Measurements from ENCODE around the gene CAT.
A peak's percentile ranks its signal among the peaks of the same experiment; 100 is the strongest.

CAT gene

DNA sequence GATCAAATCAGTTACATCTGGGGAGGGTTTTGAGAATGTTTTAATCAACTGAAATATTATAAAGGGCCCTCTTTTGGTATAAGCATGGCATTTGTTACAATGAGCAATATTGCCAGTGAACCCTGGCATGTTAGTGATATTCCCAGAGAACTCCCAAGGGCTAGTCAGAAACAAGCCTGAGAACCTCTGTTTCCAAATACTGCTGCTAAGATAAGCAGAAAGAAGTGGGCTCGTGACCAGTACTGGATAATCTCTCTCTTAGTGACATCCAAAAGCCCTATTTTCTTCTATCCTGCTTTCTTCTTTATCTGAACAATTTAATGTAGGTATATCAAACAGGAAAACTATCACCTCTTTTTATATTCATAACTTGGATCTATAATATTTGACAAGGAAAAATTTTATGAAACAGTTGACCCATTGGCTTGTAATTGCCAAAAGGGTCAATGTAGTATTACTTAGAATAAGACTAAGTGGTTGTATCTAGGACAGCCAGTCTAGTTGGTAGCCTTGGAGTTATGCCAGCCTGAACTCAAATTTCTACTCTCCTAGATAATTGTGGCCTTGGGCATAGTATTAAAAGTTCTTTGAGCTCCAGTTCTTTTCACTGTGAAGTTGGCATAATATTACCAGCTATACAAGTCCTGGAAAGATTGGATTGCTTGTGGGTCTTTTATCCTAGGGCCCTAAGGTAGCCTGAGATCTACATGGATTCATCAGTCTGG is 15.7 kb downstream of the CAT start:
- Histone ChIP-seq H3K4me1 (ENCODE audit: control insufficient read depth in 5 of 5, insufficient read depth in 5 of 5, low read length in 5 of 5) (peaks cover 0 to 38% (median 21%) of the 10 kb centered on the region in 5 donors), H3K9ac (ENCODE audit: low read length in 5 of 5) (peak overlapping the region in 2 of 5 donors; percentile 27 to 48), H3K27me3 (ENCODE audit: control insufficient read depth in 5 of 5, insufficient read depth in 4 of 5, low read length in 5 of 5) (no peaks in the 10 kb centered on the region), H3K9me3 (ENCODE audit: control insufficient read depth in 5 of 5, low read length in 5 of 5) (no peaks in the 10 kb centered on the region), H3K4me3 (ENCODE audit: low read depth in 1 of 5, low read length in 5 of 5) (no peak overlapping the region), H3K27ac (ENCODE audit: low read depth, low read length) (peak overlapping the region; percentile 71), H3K36me3 (ENCODE audit: control insufficient read depth in 5 of 5, insufficient read depth in 5 of 5, low read length in 5 of 5) (peaks cover 69 to 98% (median 91%) of the 10 kb centered on the region in 5 donors)

DNA sequence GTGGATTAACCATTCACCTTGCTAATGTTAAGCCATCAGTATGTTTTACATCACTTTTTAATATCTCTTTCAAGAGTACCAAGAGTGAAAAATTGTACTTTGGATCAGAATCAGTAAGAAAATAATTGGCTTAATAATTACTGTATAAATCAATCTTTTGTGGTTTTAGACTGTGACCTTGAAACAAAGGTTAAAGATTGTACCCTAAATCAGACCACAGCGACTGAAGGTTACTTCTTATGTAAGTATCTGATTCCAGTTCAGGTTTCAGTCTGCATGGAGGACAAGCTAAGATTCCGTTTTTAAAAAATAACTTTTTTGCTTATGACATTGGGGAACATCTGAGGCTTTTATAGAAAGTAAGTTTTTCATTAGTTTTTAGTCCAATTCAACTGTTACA is 18.9 kb downstream of the CAT start:
- no peak overlapping the region for H3K9ac ChIP-seq (ENCODE audit: low read length in 5 of 5)
- H3K36me3 ChIP-seq (ENCODE audit: control insufficient read depth in 5 of 5, insufficient read depth in 5 of 5, low read length in 5 of 5): peaks cover 61 to 97% (median 86%) of the 10 kb centered on the region in 5 donors

DNA sequence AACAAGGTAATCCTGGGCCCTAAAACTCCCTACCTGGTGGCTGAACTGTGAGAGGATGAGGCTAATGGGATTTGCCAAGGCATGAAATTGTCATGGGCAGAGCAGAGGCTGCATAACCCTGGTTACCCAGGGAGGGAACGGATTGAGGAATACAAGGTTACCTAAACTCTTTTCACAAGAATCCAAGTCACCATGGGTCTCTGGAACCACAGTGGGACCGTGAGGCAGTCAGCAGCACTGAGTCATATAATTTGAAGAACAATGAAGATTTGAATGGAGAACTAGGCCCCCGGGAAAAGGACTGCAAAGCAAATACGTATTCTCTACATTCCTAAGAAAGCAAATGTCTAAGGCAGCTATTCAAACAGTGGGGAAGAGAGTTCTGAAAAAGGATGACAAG is 19.8 kb downstream of the CAT start:
- no peak overlapping the region for H3K9ac ChIP-seq (ENCODE audit: low read length in 5 of 5)
- H3K27me3 ChIP-seq (ENCODE audit: control insufficient read depth in 5 of 5, insufficient read depth in 4 of 5, low read length in 5 of 5): no peaks in the 10 kb centered on the region
- peak overlapping the region; percentile 39 for H3K27ac ChIP-seq (ENCODE audit: low read depth, low read length)
- peaks cover 0 to 34% (median 12%) of the 10 kb centered on the region in 5 donors for H3K4me1 ChIP-seq (ENCODE audit: control insufficient read depth in 5 of 5, insufficient read depth in 5 of 5, low read length in 5 of 5)
- no peaks in the 10 kb centered on the region for H3K9me3 ChIP-seq (ENCODE audit: control insufficient read depth in 5 of 5, low read length in 5 of 5)
- peaks cover 62 to 96% (median 86%) of the 10 kb centered on the region in 5 donors for H3K36me3 ChIP-seq (ENCODE audit: control insufficient read depth in 5 of 5, insufficient read depth in 5 of 5, low read length in 5 of 5)
- H3K4me3 ChIP-seq (ENCODE audit: low read depth in 1 of 5, low read length in 5 of 5): no peak overlapping the region

More for the DNA sequence above, 18.9 kb downstream of the CAT start:
- peaks cover 0 to 33% (median 12%) of the 10 kb centered on the region in 5 donors for H3K4me1 ChIP-seq (ENCODE audit: control insufficient read depth in 5 of 5, insufficient read depth in 5 of 5, low read length in 5 of 5)
- H3K27ac ChIP-seq (ENCODE audit: low read depth, low read length): no peak overlapping the region
- no peaks in the 10 kb centered on the region for H3K9me3 ChIP-seq (ENCODE audit: control insufficient read depth in 5 of 5, low read length in 5 of 5)
- H3K27me3 ChIP-seq (ENCODE audit: control insufficient read depth in 5 of 5, insufficient read depth in 4 of 5, low read length in 5 of 5): no peaks in the 10 kb centered on the region
- no peak overlapping the region for H3K4me3 ChIP-seq (ENCODE audit: low read depth in 1 of 5, low read length in 5 of 5)

DNA sequence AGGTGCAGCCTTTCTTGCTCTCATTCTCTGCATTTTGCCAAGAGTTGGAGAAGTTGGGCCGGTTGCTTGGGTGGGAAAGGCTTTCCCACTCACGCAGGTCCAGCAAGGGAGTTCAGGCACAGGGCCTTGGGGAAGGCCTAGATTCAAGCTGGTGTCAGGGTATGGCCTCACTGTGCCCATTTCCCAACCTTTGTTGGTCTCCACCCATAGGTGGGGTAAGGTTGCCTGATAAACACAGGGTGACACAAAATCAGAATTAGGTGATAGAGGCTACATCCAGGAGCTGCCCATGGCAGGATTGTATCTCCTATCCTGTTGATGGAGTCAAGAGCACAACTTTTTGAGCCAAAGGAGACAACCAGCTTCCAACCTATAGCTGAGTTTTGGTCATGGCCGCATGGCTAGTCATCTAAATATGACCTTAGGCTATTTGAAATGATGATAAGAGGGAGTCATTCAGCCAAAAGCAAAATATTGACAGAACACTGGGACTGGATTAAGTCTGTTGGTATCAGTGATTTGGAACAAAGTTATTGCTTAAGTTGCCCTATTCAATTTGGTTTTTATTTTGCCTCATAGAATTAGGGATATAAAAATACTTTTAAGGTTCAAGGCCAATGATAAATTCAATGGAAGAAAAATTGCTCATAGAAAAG is 20.9 kb downstream of the CAT start:
- Histone ChIP-seq H3K4me1 (ENCODE audit: control insufficient read depth in 5 of 5, insufficient read depth in 5 of 5, low read length in 5 of 5) (peaks cover 0 to 29% (median 15%) of the 10 kb centered on the region in 5 donors), H3K9me3 (ENCODE audit: control insufficient read depth in 5 of 5, low read length in 5 of 5) (no peaks in the 10 kb centered on the region), H3K4me3 (ENCODE audit: low read depth in 1 of 5, low read length in 5 of 5) (no peak overlapping the region), H3K9ac (ENCODE audit: low read length in 5 of 5) (no peak overlapping the region), H3K27ac (ENCODE audit: low read depth, low read length) (peak overlapping the region; percentile 39), H3K27me3 (ENCODE audit: control insufficient read depth in 5 of 5, insufficient read depth in 4 of 5, low read length in 5 of 5) (no peaks in the 10 kb centered on the region), H3K36me3 (ENCODE audit: control insufficient read depth in 5 of 5, insufficient read depth in 5 of 5, low read length in 5 of 5) (peaks cover 62 to 96% (median 87%) of the 10 kb centered on the region in 5 donors)

GRCh38 chr11:34460278-34460677 is 21.5 kb downstream of the CAT start:
- Histone ChIP-seq H3K9me3 (ENCODE audit: control insufficient read depth in 5 of 5, low read length in 5 of 5) (no peaks in the 10 kb centered on the region), H3K4me1 (ENCODE audit: control insufficient read depth in 5 of 5, insufficient read depth in 5 of 5, low read length in 5 of 5) (peaks cover 0 to 23% (median 15%) of the 10 kb centered on the region in 5 donors), H3K9ac (ENCODE audit: low read length in 5 of 5) (no peak overlapping the region), H3K27me3 (ENCODE audit: control insufficient read depth in 5 of 5, insufficient read depth in 4 of 5, low read length in 5 of 5) (no peaks in the 10 kb centered on the region), H3K36me3 (ENCODE audit: control insufficient read depth in 5 of 5, insufficient read depth in 5 of 5, low read length in 5 of 5) (peaks cover 60 to 96% (median 86%) of the 10 kb centered on the region in 5 donors), H3K4me3 (ENCODE audit: low read depth in 1 of 5, low read length in 5 of 5) (no peak overlapping the region), H3K27ac (ENCODE audit: low read depth, low read length) (peak overlapping the region; percentile 39)

DNA sequence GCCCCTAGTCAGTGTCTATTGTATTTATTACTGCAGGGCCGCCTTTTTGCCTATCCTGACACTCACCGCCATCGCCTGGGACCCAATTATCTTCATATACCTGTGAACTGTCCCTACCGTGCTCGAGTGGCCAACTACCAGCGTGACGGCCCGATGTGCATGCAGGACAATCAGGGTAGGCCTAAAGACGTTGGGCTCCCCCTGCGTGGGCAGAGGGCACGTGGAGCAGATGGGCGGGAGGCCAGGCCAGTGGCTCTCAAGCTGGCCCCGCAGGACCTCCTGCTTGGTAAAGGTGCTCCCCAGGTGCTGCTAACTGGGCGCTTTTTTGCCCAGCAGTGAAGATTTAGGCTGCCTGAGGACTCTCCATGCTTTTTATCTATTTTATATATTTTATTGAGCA is 22.5 kb downstream of the CAT start:
- Histone ChIP-seq H3K27ac (ENCODE audit: low read depth, low read length) (no peak overlapping the region), H3K9ac (ENCODE audit: low read length in 5 of 5) (peak overlapping the region in 1 of 5 donors; percentile 5), H3K27me3 (ENCODE audit: control insufficient read depth in 5 of 5, insufficient read depth in 4 of 5, low read length in 5 of 5) (no peaks in the 10 kb centered on the region), H3K4me1 (ENCODE audit: control insufficient read depth in 5 of 5, insufficient read depth in 5 of 5, low read length in 5 of 5) (peaks cover 0 to 23% (median 15%) of the 10 kb centered on the region in 5 donors), H3K9me3 (ENCODE audit: control insufficient read depth in 5 of 5, low read length in 5 of 5) (peaks cover 0 to 4% (median 0%) of the 10 kb centered on the region in 5 donors), H3K4me3 (ENCODE audit: low read depth in 1 of 5, low read length in 5 of 5) (no peak overlapping the region), H3K36me3 (ENCODE audit: control insufficient read depth in 5 of 5, insufficient read depth in 5 of 5, low read length in 5 of 5) (peaks cover 60 to 97% (median 90%) of the 10 kb centered on the region in 5 donors)

GRCh38 chr11:34464591-34465051 is 25.9 kb downstream of the CAT start:
- H3K4me3 ChIP-seq (ENCODE audit: low read depth in 1 of 5, low read length in 5 of 5): no peak overlapping the region
- peaks cover 0 to 8% (median 4%) of the 10 kb centered on the region in 5 donors for H3K9me3 ChIP-seq (ENCODE audit: control insufficient read depth in 5 of 5, low read length in 5 of 5)
- no peak overlapping the region for H3K27ac ChIP-seq (ENCODE audit: low read depth, low read length)
- H3K36me3 ChIP-seq (ENCODE audit: control insufficient read depth in 5 of 5, insufficient read depth in 5 of 5, low read length in 5 of 5): peaks cover 60 to 90% (median 80%) of the 10 kb centered on the region in 5 donors
- peaks cover 0 to 20% (median 13%) of the 10 kb centered on the region in 5 donors for H3K4me1 ChIP-seq (ENCODE audit: control insufficient read depth in 5 of 5, insufficient read depth in 5 of 5, low read length in 5 of 5)
- no peaks in the 10 kb centered on the region for H3K27me3 ChIP-seq (ENCODE audit: control insufficient read depth in 5 of 5, insufficient read depth in 4 of 5, low read length in 5 of 5)
- H3K9ac ChIP-seq (ENCODE audit: low read length in 5 of 5): no peak overlapping the region

GRCh38 chr11:34466802-34467488 is 28.2 kb downstream of the CAT start:
- H3K4me3 ChIP-seq (ENCODE audit: low read depth in 1 of 5, low read length in 5 of 5): no peak overlapping the region
- H3K36me3 ChIP-seq (ENCODE audit: control insufficient read depth in 5 of 5, insufficient read depth in 5 of 5, low read length in 5 of 5): peaks cover 69 to 90% (median 84%) of the 10 kb centered on the region in 5 donors
- peaks cover 0 to 8% (median 4%) of the 10 kb centered on the region in 5 donors for H3K9me3 ChIP-seq (ENCODE audit: control insufficient read depth in 5 of 5, low read length in 5 of 5)
- H3K27me3 ChIP-seq (ENCODE audit: control insufficient read depth in 5 of 5, insufficient read depth in 4 of 5, low read length in 5 of 5): no peaks in the 10 kb centered on the region
- no peak overlapping the region for H3K9ac ChIP-seq (ENCODE audit: low read length in 5 of 5)
- H3K4me1 ChIP-seq (ENCODE audit: control insufficient read depth in 5 of 5, insufficient read depth in 5 of 5, low read length in 5 of 5): peaks cover 0 to 9% (median 7%) of the 10 kb centered on the region in 5 donors
- H3K27ac ChIP-seq (ENCODE audit: low read depth, low read length): no peak overlapping the region

- H3K4me3 ChIP-seq (ENCODE audit: low read depth in 1 of 5, low read length in 5 of 5): no peak overlapping the region
- peaks cover 62 to 91% (median 86%) of the 10 kb centered on the region in 5 donors for H3K36me3 ChIP-seq (ENCODE audit: control insufficient read depth in 5 of 5, insufficient read depth in 5 of 5, low read length in 5 of 5)
- no peak overlapping the region for H3K9ac ChIP-seq (ENCODE audit: low read length in 5 of 5)
- peaks cover 0 to 8% (median 4%) of the 10 kb centered on the region in 5 donors for H3K9me3 ChIP-seq (ENCODE audit: control insufficient read depth in 5 of 5, low read length in 5 of 5)
- no peaks in the 10 kb centered on the region for H3K27me3 ChIP-seq (ENCODE audit: control insufficient read depth in 5 of 5, insufficient read depth in 4 of 5, low read length in 5 of 5)
- peaks cover 0 to 9% (median 6%) of the 10 kb centered on the region in 5 donors for H3K4me1 ChIP-seq (ENCODE audit: control insufficient read depth in 5 of 5, insufficient read depth in 5 of 5, low read length in 5 of 5)
- no peak overlapping the region for H3K27ac ChIP-seq (ENCODE audit: low read depth, low read length)
These were observed 29.6 kb downstream of the CAT start for GRCh38 chr11:34468209-34468841.

Measured in subcutaneous abdominal adipose tissue (tissue), 5 donors.